Measurements from ENCODE around the gene ZWILCH. TPM values are rescaled to one million over a fixed set of nuclear protein-coding genes. Genes with fewer than 3 reads are reported as not detected.

The ZWILCH gene
- polyA plus RNA-seq, 10 donors: 12.0 to 22.6 (median 17.5) TPM

GRCh38 chr15:66535056-66535455, 29.9 kb downstream of the ZWILCH start:
- no peak for DNase-seq

- no peak for DNase-seq
Observed at GRCh38 chr15:66542896-66543295, 37.8 kb downstream of the ZWILCH start.

GRCh38 chr15:66545255-66545654, 40.1 kb downstream of the ZWILCH start:
- no peak for DNase-seq

- no peak for DNase-seq
Observed at GRCh38 chr15:66555685-66556084, 50.6 kb downstream of the ZWILCH start.

GRCh38 chr15:66558271-66558670, 53.1 kb downstream of the ZWILCH start:
- DNase-seq: no peak

GRCh38 chr15:66560856-66561525, 55.9 kb downstream of the ZWILCH start:
- DNase-seq: no peak

- DNase-seq: no peak
Observed at GRCh38 chr15:66563126-66563525, 58.0 kb downstream of the ZWILCH start.

GRCh38 chr15:66563566-66564110, 58.5 kb downstream of the ZWILCH start:
- DNase-seq: no peak

- no peak for DNase-seq
Observed at GRCh38 chr15:66564136-66565041, 59.3 kb downstream of the ZWILCH start.

- DNase-seq: no peak
Observed at GRCh38 chr15:66565141-66565641, 60.1 kb downstream of the ZWILCH start.

GRCh38 chr15:66565741-66566144, 60.6 kb downstream of the ZWILCH start, which contains the start of gene LCTL:
Gene LCTL (minus strand): TSS chr15:66565998. CDS start chr15:66565365, 633 bp downstream.
- DNase-seq: peak in 1 of 3 donors; percentile 60

- DNase-seq: peak; percentile 63 to 82 (median 73)
Observed at GRCh38 chr15:66566963-66567531, 61.9 kb downstream of the ZWILCH start.

- DNase-seq: no peak
Observed at GRCh38 chr15:66567897-66568296, 62.8 kb downstream of the ZWILCH start.

GRCh38 chr15:66569461-66570137, 64.5 kb downstream of the ZWILCH start:
- no peak for DNase-seq

GRCh38 chr15:66570327-66570726, 65.2 kb downstream of the ZWILCH start:
- no peak for DNase-seq

GRCh38 chr15:66570842-66571478, 65.8 kb downstream of the ZWILCH start:
- no peak for DNase-seq

- no peak for DNase-seq
Observed at GRCh38 chr15:66572146-66572545, 67.0 kb downstream of the ZWILCH start.

- no peak for DNase-seq
Observed at GRCh38 chr15:66573348-66573718, 68.2 kb downstream of the ZWILCH start.

- DNase-seq: peak; percentile 88 to 93 (median 91)
Observed at GRCh38 chr15:66573719-66574595, 68.8 kb downstream of the ZWILCH start.

GRCh38 chr15:66574596-66574950, 69.4 kb downstream of the ZWILCH start:
- peak in 1 of 3 donors; percentile 65 for DNase-seq

Data from muscle of back (tissue), 11 donors.